ENCODE measurements around the gene VPS37B. TPM values are rescaled to one million over a fixed set of nuclear protein-coding genes. Genes with fewer than 3 reads are reported as not detected.

Gene VPS37B
- total RNA-seq, 2 donors from 2014 or later = 20.5 to 22.7 TPM

DNA sequence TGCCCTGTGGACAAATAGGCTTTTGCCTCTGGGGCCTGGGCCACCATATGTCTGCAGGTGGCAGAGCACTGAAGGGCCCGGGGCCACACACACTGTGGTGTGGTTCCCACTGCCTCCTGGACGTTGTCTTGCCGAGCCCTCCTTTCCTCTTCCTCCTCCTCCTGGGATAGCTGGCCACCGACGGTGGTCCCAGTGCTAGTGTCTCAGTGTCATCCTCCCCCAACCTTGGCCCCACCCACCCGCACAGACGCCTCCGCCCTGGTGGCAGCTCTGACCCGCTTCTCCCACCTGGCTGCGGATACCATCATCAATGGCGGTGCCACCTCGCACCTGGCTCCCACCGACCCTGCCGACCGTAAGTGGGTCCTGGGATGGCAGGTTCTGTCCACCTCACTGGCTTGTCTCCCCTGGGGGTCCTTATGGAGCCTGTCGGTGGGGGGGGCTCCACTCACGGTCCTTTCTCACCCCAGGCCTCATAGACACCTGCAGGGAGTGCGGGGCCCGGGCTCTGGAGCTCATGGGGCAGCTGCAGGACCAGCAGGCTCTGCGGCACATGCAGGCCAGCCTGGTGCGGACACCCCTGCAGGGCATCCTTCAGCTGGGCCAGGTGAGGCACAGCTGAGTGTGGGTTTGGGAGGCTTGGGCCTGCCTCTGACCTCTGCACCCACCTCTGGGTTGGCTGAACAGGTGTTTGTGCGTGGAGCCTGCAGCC is 37.2 kb downstream of the VPS37B start:
- intact Hi-C loops (cut with DNase I) = loop anchor here in 1 of 2 donors (10.0 kb wide), 1 partner anchor 64 kb away; no protein-coding TSS in a partner anchor
- DNase-seq (no peak), ATAC-seq (no peak)

- DNase-seq (no peak), ATAC-seq (no peak)
- intact Hi-C loops (cut with DNase I) = loop anchor here in 1 of 2 donors (10.0 kb wide), 1 partner anchor 63 kb away; no protein-coding TSS in a partner anchor
Measured at GRCh38 chr12:122858171-122858570, 37.8 kb downstream of the VPS37B start.

GRCh38 chr12:122856999-122857671 is 38.8 kb downstream of the VPS37B start:
- intact Hi-C loops (cut with DNase I) = loop anchor here in 1 of 2 donors (10.0 kb wide), 1 partner anchor 62 kb away; no protein-coding TSS in a partner anchor
- ATAC-seq (no peak), DNase-seq (no peak)

GRCh38 chr12:122855928-122856831 is 39.7 kb downstream of the VPS37B start:
- ATAC-seq = no peak
- intact Hi-C loops (cut with DNase I) = loop anchor here in 1 of 2 donors (10.0 kb wide), 1 partner anchor 61 kb away; no protein-coding TSS in a partner anchor
- no peak for DNase-seq

GRCh38 chr12:122855071-122855829 is 40.7 kb downstream of the VPS37B start:
- ATAC-seq = no peak
- DNase-seq = no peak
- intact Hi-C loops (cut with DNase I) = loop anchor here in 1 of 2 donors (10.0 kb wide), 1 partner anchor 60 kb away; no protein-coding TSS in a partner anchor

GRCh38 chr12:122854554-122854953 is 41.4 kb downstream of the VPS37B start:
- no peak for ATAC-seq

DNA sequence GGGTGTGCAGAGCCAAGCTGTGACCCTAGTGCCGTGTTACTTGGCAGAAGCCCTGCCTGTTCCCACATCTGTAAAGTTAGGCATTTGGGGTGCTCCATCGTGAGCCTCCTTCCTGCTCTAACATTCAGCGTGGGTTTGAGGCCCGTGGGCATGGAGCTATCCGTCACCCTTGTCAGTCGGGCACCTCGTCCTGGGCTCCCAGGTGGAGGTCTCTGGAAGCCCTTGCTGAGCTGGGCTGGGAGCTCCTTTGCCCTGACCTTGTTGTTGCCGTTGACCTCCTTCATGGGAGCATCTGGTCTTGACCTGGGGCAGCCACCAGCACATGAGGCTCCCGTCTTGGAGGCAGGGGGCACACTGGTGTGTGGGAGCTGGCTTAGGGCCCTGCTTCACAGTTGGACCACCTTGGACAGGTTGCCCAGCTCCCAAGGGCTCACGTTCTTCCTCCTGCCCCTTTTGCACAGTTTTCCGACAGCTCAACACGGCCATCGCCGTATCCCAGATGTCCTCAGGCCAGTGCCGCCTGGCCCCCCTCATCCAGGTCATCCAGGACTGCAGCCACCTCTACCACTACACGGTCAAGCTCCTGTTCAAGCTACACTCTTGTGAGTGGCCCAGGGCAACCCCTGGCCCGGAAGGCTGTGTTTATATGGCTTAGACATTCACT is 42.2 kb downstream of the VPS37B start:
- ATAC-seq (no peak), DNase-seq (no peak)
- intact Hi-C loops (cut with DNase I) = loop anchor here in 1 of 2 donors (10.0 kb wide), 1 partner anchor 59 kb away; no protein-coding TSS in a partner anchor

More at GRCh38 chr12:122854554-122854953, 41.4 kb downstream of the VPS37B start:
- intact Hi-C loops (cut with DNase I) = loop anchor here in 1 of 2 donors (10.0 kb wide), 1 partner anchor 60 kb away; no protein-coding TSS in a partner anchor
- no peak for DNase-seq

- ATAC-seq (peak; percentile 48 to 51), DNase-seq (no peak)
- intact Hi-C loops (cut with DNase I) = loop anchor here in 1 of 2 donors (10.0 kb wide), 1 partner anchor 58 kb away; no protein-coding TSS in a partner anchor
Measured at GRCh38 chr12:122852336-122853275, 43.3 kb downstream of the VPS37B start.

- no peak for DNase-seq
- ATAC-seq = peak; percentile 17 to 56
- intact Hi-C loops (cut with DNase I) = loop anchor here in 1 of 2 donors (10.0 kb wide), 1 partner anchor 57 kb away; no protein-coding TSS in a partner anchor
Measured at GRCh38 chr12:122851820-122852219, 44.1 kb downstream of the VPS37B start.

DNA sequence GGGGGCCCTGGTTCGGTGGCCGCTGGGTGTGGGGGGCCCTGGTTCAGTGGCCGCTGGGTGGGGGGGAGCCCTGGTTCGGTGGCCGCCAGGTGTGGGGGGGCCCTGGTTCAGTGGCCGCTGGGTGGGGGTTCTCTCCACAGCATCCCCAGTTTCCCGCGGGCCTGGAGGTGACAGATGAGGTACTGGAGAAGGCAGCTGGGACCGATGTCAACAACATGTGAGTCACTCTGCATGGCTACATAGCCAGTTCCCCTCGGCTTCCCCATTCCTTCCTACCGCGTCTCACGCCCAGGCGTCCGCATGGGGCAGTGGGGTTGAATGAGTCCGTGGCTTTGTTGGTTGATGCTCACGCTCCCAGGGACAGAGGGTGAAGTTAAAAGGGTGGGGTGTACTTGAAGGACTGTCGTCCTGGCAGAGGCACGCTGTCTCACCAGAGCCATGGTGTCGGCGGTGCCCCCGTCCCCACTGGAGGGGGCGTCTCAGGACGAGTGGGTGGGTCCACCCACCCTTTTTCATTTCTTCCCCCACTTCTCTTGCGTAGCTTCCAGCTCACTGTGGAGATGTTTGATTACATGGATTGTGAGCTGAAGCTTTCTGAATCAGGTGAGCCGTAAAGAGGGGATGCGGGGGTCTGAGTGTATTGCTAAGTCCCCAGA is 45.1 kb downstream of the VPS37B start:
- intact Hi-C loops (cut with DNase I) = loop anchor here in 1 of 2 donors (10.0 kb wide), 1 partner anchor 56 kb away; no protein-coding TSS in a partner anchor
- ATAC-seq (peak in 1 of 2 donors; percentile 35), DNase-seq (no peak)

DNA sequence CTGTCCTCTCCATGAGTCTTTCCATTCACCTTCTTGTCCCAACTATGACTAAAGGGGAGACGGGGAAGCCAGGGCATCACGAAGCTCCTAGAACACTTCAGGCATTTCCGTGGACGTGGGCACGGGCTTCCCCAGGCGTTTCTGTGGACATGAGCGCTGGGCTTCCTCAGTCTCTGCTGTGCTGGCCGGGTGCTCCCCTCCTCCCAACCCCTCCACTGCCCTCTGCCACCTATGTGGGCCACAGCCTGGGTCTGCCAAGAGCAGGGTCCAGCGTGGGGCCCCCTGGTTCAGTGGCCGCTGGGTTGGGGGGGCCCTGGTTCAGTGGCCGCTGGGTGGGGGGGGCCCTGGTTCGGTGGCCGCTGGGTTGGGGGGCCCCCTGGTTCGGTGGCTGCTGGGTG is 45.9 kb downstream of the VPS37B start:
- intact Hi-C loops (cut with DNase I) = loop anchor here in 1 of 2 donors (10.0 kb wide), 1 partner anchor 55 kb away; no protein-coding TSS in a partner anchor
- ATAC-seq (no peak), DNase-seq (no peak)

DNA sequence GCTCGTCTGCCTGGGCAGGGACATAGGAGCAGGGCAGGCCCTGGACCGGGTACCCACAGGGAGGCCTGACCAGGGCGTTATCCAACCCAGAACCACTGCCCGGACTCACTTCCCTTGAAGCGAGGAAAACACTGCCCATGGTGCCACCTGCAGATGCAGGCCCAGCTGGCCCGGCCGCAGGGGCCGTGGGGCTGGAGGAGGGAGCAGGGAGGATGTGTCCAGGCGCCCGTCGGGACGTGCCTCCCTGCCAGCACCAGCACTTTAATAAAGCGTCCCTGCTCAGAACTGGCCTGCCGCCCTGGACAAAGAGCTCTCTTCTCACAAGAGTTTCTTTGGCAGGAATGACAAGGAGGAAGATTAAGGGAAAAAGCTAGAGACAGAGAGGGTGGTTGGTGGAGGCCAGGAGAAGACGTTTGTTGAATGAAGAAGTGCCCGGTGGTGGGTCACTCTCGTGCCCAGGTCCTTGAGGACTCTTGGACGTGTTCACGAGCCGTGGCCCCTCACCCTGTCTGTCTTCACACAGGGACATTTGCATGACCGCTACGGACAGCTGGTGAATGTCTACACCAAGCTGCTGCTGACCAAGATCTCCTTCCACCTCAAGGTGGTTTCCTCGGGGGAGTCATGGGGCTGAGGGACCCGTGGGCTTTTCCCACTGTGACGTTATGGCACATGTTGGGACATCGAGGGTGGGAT is 46.4 kb downstream of the VPS37B start:
- intact Hi-C loops (cut with DNase I) = loop anchor here in 1 of 2 donors (10.0 kb wide), 1 partner anchor 55 kb away; no protein-coding TSS in a partner anchor
- no peak for DNase-seq

GRCh38 chr12:122848471-122849351 is 47.2 kb downstream of the VPS37B start:
- intact Hi-C loops (cut with DNase I) = no loop called here
- no peak for ATAC-seq
- DNase-seq = no peak

More for the DNA sequence above, 46.4 kb downstream of the VPS37B start:
- peak; percentile 59 to 68 for ATAC-seq

GRCh38 chr12:122847921-122848421 is 48.0 kb downstream of the VPS37B start:
- intact Hi-C loops (cut with DNase I) = no loop called here
- DNase-seq (no peak), ATAC-seq (no peak)

Measured in left cardiac atrium (tissue), 4 donors.